Measurements from ENCODE around the gene USP3. TPM values are rescaled to one million over a fixed set of nuclear protein-coding genes. Genes with fewer than 3 reads are reported as not detected.

USP3 gene
- total RNA-seq, 2 experiments from 2014 or later: 57.1 to 58.6 TPM

- H3K4me1 Mint-ChIP-seq (ENCODE audit: low read depth): peaks cover 60% of the 10 kb centered on the region
- DNase-seq (no peak), ATAC-seq (no peak)
- H3K9me3 Mint-ChIP-seq: no peaks in the 10 kb centered on the region
- CTCF ChIA-PET: interaction anchor here (1.3 to 2.6 kb wide), 3 partner anchors 10 to 26 kb away, joined by 7 to 12 read pairs (median 8); no protein-coding TSS in a partner anchor
- H3K36me3 Mint-ChIP-seq (ENCODE audit: low read depth): peaks cover 2% of the 10 kb centered on the region
- TF ChIP-seq CTCF (IDR thresholded peaks at IDR 0.05): no peak
- peak overlapping the region; percentile 99 for H3K27ac Mint-ChIP-seq
- POLR2A ChIA-PET: interaction anchor here (0.7 to 1.5 kb wide), 3 partner anchors 13 to 172 kb away, joined by 3 to 5 read pairs (median 4); no protein-coding TSS in a partner anchor
- no peaks in the 10 kb centered on the region for H3K27me3 Mint-ChIP-seq
- intact Hi-C loops (cut with micrococcal nuclease): loop anchor here (5.0 kb wide), 1 partner anchor 33 kb away; no protein-coding TSS in a partner anchor
- peak overlapping the region; percentile 84 for H3K4me3 Mint-ChIP-seq
Observed at GRCh38 chr15:63500265-63501250, 3.8 kb upstream of the USP3 start.

GRCh38 chr15:63501256-63502089 lies 2.9 kb upstream of the USP3 start:
- H3K27me3 Mint-ChIP-seq: no peaks in the 10 kb centered on the region
- ATAC-seq (no peak), DNase-seq (peak; percentile 57)
- no peaks in the 10 kb centered on the region for H3K9me3 Mint-ChIP-seq
- TF ChIP-seq CTCF (IDR thresholded peaks at IDR 0.05): no peak
- POLR2A ChIA-PET: interaction anchor here (0.6 to 1.6 kb wide), 6 partner anchors 14 to 171 kb away, joined by 3 to 5 read pairs (median 4); no protein-coding TSS in a partner anchor
- H3K36me3 Mint-ChIP-seq (ENCODE audit: low read depth): peaks cover 11% of the 10 kb centered on the region
- H3K4me1 Mint-ChIP-seq (ENCODE audit: low read depth): peaks cover 57% of the 10 kb centered on the region
- intact Hi-C loops (cut with micrococcal nuclease): loop anchor here (5.0 kb wide), 1 partner anchor 34 kb away; no protein-coding TSS in a partner anchor
- H3K27ac Mint-ChIP-seq: peak overlapping the region; percentile 99
- CTCF ChIA-PET: interaction anchor here (1.3 to 2.6 kb wide), 3 partner anchors 9 to 27 kb away, joined by 7 to 12 read pairs (median 8); no protein-coding TSS in a partner anchor
- peak overlapping the region; percentile 84 for H3K4me3 Mint-ChIP-seq

DNA sequence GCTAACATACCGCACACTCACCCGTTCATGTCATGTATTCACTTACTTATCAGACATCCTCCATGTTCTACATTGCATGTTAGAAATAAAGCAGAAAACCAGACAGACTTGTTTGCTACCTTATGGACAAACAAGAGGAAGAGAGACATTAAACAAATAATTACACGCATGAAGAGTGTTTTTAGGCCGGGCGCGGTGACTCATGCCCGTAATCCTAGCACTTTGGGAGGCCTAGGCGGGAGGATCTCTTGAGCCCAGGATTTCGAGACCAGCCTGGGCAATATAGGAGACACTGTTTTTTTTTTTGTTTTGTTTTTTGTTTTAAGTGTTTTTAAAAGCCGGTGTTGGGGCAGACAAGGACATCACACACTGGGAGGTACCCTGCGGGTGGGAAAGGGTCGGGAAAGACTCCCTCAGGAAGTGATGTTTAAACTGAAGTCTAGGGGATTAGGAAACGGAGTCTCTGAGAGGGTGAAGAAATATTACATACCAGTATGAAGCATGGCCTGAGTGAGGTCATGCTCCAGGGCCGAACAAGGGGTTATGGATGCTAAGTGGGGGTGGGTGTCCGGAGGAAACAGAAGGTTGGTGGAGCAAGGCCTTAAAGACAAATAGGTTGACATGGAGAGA lies 2.1 kb upstream of the USP3 start:
- ChIA-PET POLR2A (interaction anchor here (0.6 to 5.5 kb wide), 7 partner anchors 11 to 120 kb away, joined by 3 to 34 read pairs (median 4); partner anchors contain the start of gene CA12), CTCF (interaction anchor here (1.3 to 4.4 kb wide), 4 partner anchors 12 to 35 kb away, joined by 7 to 53 read pairs (median 12); no protein-coding TSS in a partner anchor)
- Mint-ChIP-seq H3K9me3 (no peaks in the 10 kb centered on the region), H3K4me1 (ENCODE audit: low read depth) (peaks cover 59% of the 10 kb centered on the region), H3K27ac (peak overlapping the region; percentile 99), H3K4me3 (peak overlapping the region; percentile 84), H3K36me3 (ENCODE audit: low read depth) (peaks cover 12% of the 10 kb centered on the region), H3K27me3 (no peaks in the 10 kb centered on the region)
- intact Hi-C loops (cut with micrococcal nuclease): loop anchor here (5.0 kb wide), 1 partner anchor 35 kb away; no protein-coding TSS in a partner anchor
- TF ChIP-seq CTCF (IDR thresholded peaks at IDR 0.05): no peak
- DNase-seq (no peak), ATAC-seq (no peak)

DNA sequence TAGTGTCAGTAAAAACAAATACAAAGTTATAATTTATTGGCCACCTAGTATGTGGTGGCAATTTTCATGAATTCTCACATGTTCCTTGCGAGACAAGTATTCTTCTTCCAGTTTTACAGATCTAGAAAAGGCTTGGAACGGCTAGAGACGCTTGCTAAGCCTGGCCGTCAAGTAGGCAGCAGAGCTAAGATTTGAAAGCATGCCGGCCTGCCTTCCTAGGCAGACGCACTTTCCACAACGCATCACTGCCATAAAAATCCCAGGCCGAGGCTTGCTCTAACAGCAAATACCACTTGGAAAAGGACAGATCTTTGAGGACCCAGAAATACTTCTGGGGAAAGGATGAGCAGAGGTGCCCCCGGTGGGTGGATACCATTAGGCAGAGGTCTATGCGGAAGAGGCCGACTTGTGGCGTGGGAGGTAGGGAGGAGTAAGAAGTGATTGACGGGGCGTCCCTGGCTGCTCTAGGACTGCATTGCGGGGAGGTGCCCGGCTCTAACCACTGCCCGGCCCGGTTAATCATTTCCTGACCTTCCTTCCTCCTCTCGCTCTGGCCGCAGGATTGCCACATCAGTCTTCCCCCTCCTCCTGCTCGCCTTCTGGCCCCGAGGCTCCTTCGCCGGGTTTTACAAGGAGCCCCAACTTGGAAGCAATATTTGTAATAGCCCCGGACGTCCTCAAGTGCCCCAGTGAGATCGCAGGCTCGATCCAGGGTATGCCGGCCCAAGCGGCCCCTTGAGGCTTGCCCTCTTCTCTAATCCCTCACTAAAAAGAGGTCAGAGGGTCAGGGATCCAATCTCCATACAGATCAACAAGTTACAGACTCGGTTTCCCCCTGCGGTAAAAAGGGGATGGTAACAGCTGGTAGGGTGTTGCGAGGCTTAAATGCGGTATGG lies 1.3 kb upstream of the USP3 start:
- TF ChIP-seq CTCF (IDR thresholded peaks at IDR 0.05): no peak
- Mint-ChIP-seq H3K27ac (peak overlapping the region; percentile 99), H3K9me3 (no peaks in the 10 kb centered on the region), H3K4me1 (ENCODE audit: low read depth) (peaks cover 66% of the 10 kb centered on the region), H3K27me3 (no peaks in the 10 kb centered on the region), H3K4me3 (peak overlapping the region; percentile 84), H3K36me3 (ENCODE audit: low read depth) (peaks cover 12% of the 10 kb centered on the region)
- peak; percentile 59 for ATAC-seq
- peak; percentile 94 for DNase-seq
- ChIA-PET POLR2A (interaction anchor here (0.7 to 5.5 kb wide), 15 partner anchors 9 to 121 kb away, joined by 3 to 62 read pairs (median 7); partner anchors contain the start of genes CA12 and FBXL22), CTCF (interaction anchor here (1.0 to 4.4 kb wide), 4 partner anchors 13 to 36 kb away, joined by 3 to 53 read pairs (median 10); no protein-coding TSS in a partner anchor)
- intact Hi-C loops (cut with micrococcal nuclease): loop anchor here (5.0 kb wide), 1 partner anchor 36 kb away; no protein-coding TSS in a partner anchor

Measured in activated CD8-positive, alpha-beta T cell treated with anti-CD3 and anti-CD28 coated beads for 36 hours (primary cell).